Measurements from ENCODE around the gene HSPB9.
"Not testable (repeated sequence)": the region's sequence is repeated elsewhere in the genome, so short reads cannot be mapped to it uniquely, and the experiment has no call there.

Gene HSPB9

DNA sequence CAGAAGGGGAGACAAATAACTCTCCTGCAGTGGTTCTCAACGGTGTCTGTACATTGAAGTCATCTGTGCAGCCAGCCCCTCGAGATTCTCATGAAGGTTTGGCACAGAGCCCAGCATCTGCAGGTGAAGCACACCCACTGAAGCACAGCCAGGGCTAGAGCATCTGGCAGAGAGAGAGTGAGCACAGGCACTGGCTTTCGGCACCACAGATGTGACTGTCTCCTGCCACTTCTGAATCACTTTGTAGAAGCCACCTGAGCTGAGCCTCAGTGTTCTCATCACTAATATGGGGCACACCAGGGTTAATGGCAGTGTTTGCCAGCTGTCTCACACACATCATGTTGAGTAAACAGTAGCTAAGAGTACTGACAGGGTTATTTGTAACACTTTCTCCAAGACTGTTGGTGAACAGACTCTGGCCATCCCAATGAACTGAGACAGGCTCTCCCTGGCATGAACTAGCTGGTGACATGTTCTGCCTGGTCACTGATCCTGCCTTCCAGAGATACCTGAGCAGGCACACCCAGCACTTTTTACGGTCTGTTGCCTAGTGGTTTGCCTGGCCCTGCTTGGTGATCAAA is 10.9 kb downstream of the HSPB9 start:
- Histone ChIP-seq H3K36me3 (ENCODE audit: control insufficient read depth, insufficient read depth, low read length) (peaks cover 29% of the 10 kb centered on the region), H3K4me3 (replicated peaks; ENCODE audit: low read depth, low read length) (no peak overlapping the region), H3K27me3 (replicated peaks; ENCODE audit: control insufficient read depth, insufficient read depth, low read length) (no peaks in the 10 kb centered on the region)
- no peak for DNase-seq (ENCODE audit: extremely low read depth, insufficient read length)
- TF ChIP-seq CTCF (IDR thresholded peaks at IDR 0.05; ENCODE audit: insufficient read depth, low read length, poor library complexity, severe bottlenecking) = no peak

- Histone ChIP-seq H3K4me3 (replicated peaks; ENCODE audit: low read depth, low read length) (no peak overlapping the region), H3K27me3 (replicated peaks; ENCODE audit: control insufficient read depth, insufficient read depth, low read length) (no peaks in the 10 kb centered on the region), H3K36me3 (ENCODE audit: control insufficient read depth, insufficient read depth, low read length) (peaks cover 17% of the 10 kb centered on the region)
- no peak for DNase-seq (ENCODE audit: extremely low read depth, insufficient read length)
- TF ChIP-seq CTCF (IDR thresholded peaks at IDR 0.05; ENCODE audit: insufficient read depth, low read length, poor library complexity, severe bottlenecking) = no peak
These were observed 12.5 kb downstream of the HSPB9 start for GRCh38 chr17:42135151-42135550.

DNA sequence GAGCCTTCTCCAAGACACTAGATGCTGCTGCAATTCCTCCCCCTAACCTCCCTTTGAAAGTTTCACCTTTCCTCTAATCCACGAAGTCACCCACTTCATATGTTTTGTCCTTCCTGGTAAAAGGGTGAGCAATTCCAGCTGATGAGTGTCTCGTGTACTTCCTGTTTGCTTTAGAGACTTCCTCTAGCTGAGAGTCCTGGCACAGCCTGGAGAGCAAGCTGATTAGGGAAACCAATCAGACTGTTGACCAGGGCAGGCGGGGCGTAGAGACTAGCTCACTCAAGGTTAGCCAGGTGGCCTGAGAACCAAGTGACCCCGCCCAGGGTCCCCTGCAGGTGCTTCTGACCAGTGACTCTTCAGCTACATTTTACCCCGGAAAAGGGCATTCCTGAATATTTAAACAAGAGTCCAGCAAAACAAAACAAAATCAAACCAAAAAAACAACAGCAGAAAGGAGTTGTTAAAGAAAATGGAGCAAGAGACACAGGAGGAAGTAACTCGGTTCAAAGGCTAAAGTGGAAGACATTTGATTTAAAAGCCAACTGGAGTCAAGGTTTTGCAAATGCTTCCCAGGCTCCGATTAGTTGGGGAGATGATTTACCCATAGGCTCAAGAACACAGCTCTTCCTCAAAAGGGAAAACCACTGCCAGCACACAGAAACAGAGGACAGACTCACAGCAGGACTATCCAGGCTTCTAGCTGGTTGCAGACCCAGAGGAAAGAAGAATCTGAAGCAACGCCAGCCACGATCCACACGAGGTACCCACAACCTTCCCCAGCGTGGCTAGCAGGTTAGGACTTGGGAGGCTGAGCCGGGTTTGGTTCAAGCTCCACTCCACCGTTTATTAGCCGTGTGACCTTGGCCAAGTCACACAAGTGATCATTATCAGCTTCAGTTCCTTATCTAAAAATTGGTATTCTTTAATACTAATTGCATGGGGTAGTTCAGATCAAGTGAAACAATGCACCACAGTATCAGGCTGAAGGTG is 13.4 kb downstream of the HSPB9 start:
- no peak for DNase-seq (ENCODE audit: extremely low read depth, insufficient read length)
- H3K4me3 ChIP-seq (replicated peaks; ENCODE audit: low read depth, low read length) = no peak overlapping the region
- peaks cover 13% of the 10 kb centered on the region for H3K36me3 ChIP-seq (ENCODE audit: control insufficient read depth, insufficient read depth, low read length)
- no peaks in the 10 kb centered on the region for H3K27me3 ChIP-seq (replicated peaks; ENCODE audit: control insufficient read depth, insufficient read depth, low read length)
- no peak for TF ChIP-seq CTCF (IDR thresholded peaks at IDR 0.05; ENCODE audit: insufficient read depth, low read length, poor library complexity, severe bottlenecking)

DNA sequence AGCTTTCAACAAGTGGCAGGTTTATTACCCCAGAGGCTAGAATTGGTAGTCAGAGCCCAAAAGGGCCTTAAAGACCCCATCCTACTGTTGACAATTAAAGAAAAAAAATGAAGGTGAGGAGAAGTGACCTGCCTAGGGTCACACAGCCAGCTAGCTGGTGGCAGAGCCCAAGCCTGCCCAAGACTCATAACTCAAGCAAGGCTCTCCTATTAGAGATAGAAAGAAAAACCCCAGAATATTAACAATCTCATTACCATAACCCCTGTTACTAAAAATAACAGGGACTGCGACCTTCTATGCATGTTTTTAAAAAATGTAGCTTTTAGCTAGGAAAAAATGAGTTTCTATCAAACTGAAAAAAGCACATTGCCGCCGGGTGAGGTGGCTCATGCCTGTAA is 14.0 kb downstream of the HSPB9 start:
- Histone ChIP-seq H3K36me3 (ENCODE audit: control insufficient read depth, insufficient read depth, low read length) (peaks cover 14% of the 10 kb centered on the region), H3K27me3 (replicated peaks; ENCODE audit: control insufficient read depth, insufficient read depth, low read length) (no peaks in the 10 kb centered on the region), H3K4me3 (replicated peaks; ENCODE audit: low read depth, low read length) (no peak overlapping the region)
- no peak for DNase-seq (ENCODE audit: extremely low read depth, insufficient read length)
- TF ChIP-seq CTCF (IDR thresholded peaks at IDR 0.05; ENCODE audit: insufficient read depth, low read length, poor library complexity, severe bottlenecking) = no peak

- no peak overlapping the region for H3K4me3 ChIP-seq (replicated peaks; ENCODE audit: low read depth, low read length)
- H3K27me3 ChIP-seq (replicated peaks; ENCODE audit: control insufficient read depth, insufficient read depth, low read length) = no peaks in the 10 kb centered on the region
- H3K36me3 ChIP-seq (ENCODE audit: control insufficient read depth, insufficient read depth, low read length) = peaks cover 20% of the 10 kb centered on the region
- no peak for TF ChIP-seq CTCF (IDR thresholded peaks at IDR 0.05; ENCODE audit: insufficient read depth, low read length, poor library complexity, severe bottlenecking)
- no peak for DNase-seq (ENCODE audit: extremely low read depth, insufficient read length)
These were observed 16.3 kb downstream of the HSPB9 start for GRCh38 chr17:42138749-42139492.

DNA sequence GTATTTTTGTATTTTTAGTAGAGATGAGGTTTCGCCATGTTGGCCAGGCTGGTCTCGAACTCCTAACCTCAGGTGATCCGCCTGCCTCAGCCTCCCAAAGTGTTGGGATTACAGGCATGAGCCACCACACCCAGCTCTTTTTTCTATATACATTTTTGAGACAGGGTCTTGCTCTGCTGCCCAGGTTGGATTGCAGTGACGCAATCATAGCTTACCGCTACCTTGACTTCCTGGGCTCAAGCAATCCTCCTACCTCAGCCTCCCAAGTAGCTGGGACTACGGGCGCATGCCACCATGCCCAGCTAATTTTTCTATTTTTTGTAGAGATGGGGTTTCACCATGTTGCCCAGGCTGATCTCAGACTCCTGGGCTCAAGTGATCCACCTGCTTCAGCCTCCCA is 18.1 kb downstream of the HSPB9 start:
- H3K27me3 ChIP-seq (replicated peaks; ENCODE audit: control insufficient read depth, insufficient read depth, low read length); H3K4me3 ChIP-seq (replicated peaks; ENCODE audit: low read depth, low read length); DNase-seq (ENCODE audit: extremely low read depth, insufficient read length): not testable (repeated sequence)
- H3K36me3 ChIP-seq (ENCODE audit: control insufficient read depth, insufficient read depth, low read length) = peaks cover 17% of the 10 kb centered on the region
